CD14-positive monocyte (primary cell): ENCODE data around the gene BBS10. TPM values are rescaled to one million over a fixed set of nuclear protein-coding genes. Genes with fewer than 3 reads are reported as not detected.
"Not testable (repeated sequence)": the region's sequence is repeated elsewhere in the genome, so short reads cannot be mapped to it uniquely, and the experiment has no call there.

Experiments used
- DNase-seq, 3 donors: peaks; one replicate each; pipeline ENCODE4 v3.0.0-alpha.2; 2011 to 2022
- H2AFZ ChIP-seq: 2 replicates; pipeline ENCODE4 v1.6.0; 2012; ENCODE audit warnings: mild to moderate bottlenecking, low read depth, low read length, inconsistent platforms; ENCODE audit not compliant: insufficient read depth, poor library complexity, severe bottlenecking
- H3K27ac ChIP-seq, 2 donors: 1 replicate in 1 of 2; 2 replicates in 1 of 2; pipeline ENCODE4 v1.5.1; 2012 to 2013; ENCODE audit warnings: low read length in 2 of 2, control low read depth in 1 of 2, inconsistent platforms in 1 of 2, low read depth in 1 of 2, mild to moderate bottlenecking in 1 of 2
- H3K27me3 ChIP-seq, 2 donors: one replicate each; pipeline versions ENCODE4 v1.6.0 to v1.6.1; 2011 to 2013; ENCODE audit warnings: low read length in 2 of 2; ENCODE audit not compliant: control insufficient read depth in 2 of 2, insufficient read depth in 2 of 2
- H3K36me3 ChIP-seq, 2 donors: replicated peaks in 1 of 2; 1 replicate in 1 of 2; 2 replicates in 1 of 2; pipeline versions ENCODE4 v1.5.1 to v1.6.1; 2012 to 2013; ENCODE audit warnings: low read length in 2 of 2, control low read depth in 1 of 2, inconsistent platforms in 1 of 2, mild to moderate bottlenecking in 1 of 2; ENCODE audit not compliant: insufficient read depth in 2 of 2, control insufficient read depth in 1 of 2
- H3K4me1 ChIP-seq, 2 donors: 1 replicate in 1 of 2; 2 replicates in 1 of 2; pipeline versions ENCODE4 v1.5.1 to v1.6.1; 2012 to 2013; ENCODE audit warnings: low read length in 2 of 2, control low read depth in 1 of 2, inconsistent platforms in 1 of 2, mild to moderate bottlenecking in 1 of 2, moderate library complexity in 1 of 2; ENCODE audit not compliant: insufficient read depth in 2 of 2, control insufficient read depth in 1 of 2
- H3K4me2 ChIP-seq: replicated peaks from 2 replicates; pipeline ENCODE3; 2012; ENCODE audit warnings: low read length, moderate library complexity, mild to moderate bottlenecking; ENCODE audit not compliant: poor library complexity, severe bottlenecking; ENCODE audit errors: extremely low read depth
- H3K4me3 ChIP-seq, 3 experiments: fragments of 200-600 bp in 1 of 3; sonication (generic) in 1 of 3; replicated peaks in 1 of 3; 1 replicate in 2 of 3; 2 replicates in 1 of 3; pipeline ENCODE4 v1.5.1; 2011 to 2013; ENCODE audit warnings: low read length in 3 of 3, mild to moderate bottlenecking in 3 of 3, control low read depth in 2 of 3, low read depth in 2 of 3, inconsistent platforms in 1 of 3, moderate library complexity in 1 of 3
- H3K79me2 ChIP-seq: 2 replicates; pipeline ENCODE4 v1.6.0; 2012; ENCODE audit warnings: mild to moderate bottlenecking, control low read depth, inconsistent platforms, low read length, moderate library complexity; ENCODE audit not compliant: insufficient read depth
- H3K9ac ChIP-seq: 2 replicates; pipeline ENCODE4 v1.6.0; 2017; ENCODE audit warnings: low read length, mild to moderate bottlenecking; ENCODE audit not compliant: insufficient read depth, poor library complexity, severe bottlenecking
- H3K9me3 ChIP-seq, 2 donors: replicated peaks in 1 of 2; 1 replicate in 1 of 2; 2 replicates in 1 of 2; pipeline versions ENCODE4 v1.5.1 to v1.6.1; 2012 to 2013; ENCODE audit warnings: low read length in 2 of 2, control low read depth in 1 of 2; ENCODE audit not compliant: control insufficient read depth in 1 of 2, insufficient read depth in 1 of 2
- H4K20me1 ChIP-seq: 2 replicates; pipeline ENCODE4 v1.6.0; 2012; ENCODE audit warnings: mild to moderate bottlenecking, low read length, control low read depth, moderate library complexity; ENCODE audit not compliant: insufficient read depth
- H3K27ac Mint-ChIP-seq, 7 donors: one replicate each; pipeline ENCODE4 v1.8.0; 2020; ENCODE audit warnings: mild to moderate bottlenecking in 7 of 7, mixed read lengths in 7 of 7, moderate library complexity in 6 of 7, inconsistent platforms in 2 of 7
- H3K27me3 Mint-ChIP-seq, 3 donors: one replicate each; pipeline ENCODE4 v1.8.0; 2021 to 2022; ENCODE audit warnings: low read depth in 3 of 3, mild to moderate bottlenecking in 3 of 3, mixed read lengths in 3 of 3, moderate library complexity in 3 of 3, inconsistent platforms in 1 of 3
- H3K36me3 Mint-ChIP-seq, 2 donors: one replicate each; pipeline ENCODE4 v1.8.0; 2020; ENCODE audit warnings: mixed read lengths in 2 of 2, inconsistent platforms in 1 of 2, mild to moderate bottlenecking in 1 of 2
- H3K4me1 Mint-ChIP-seq: one replicate; pipeline ENCODE4 v1.8.0; 2020; ENCODE audit warnings: mild to moderate bottlenecking, mixed read lengths
- H3K4me3 Mint-ChIP-seq, 2 donors: one replicate each; pipeline ENCODE4 v1.8.0; 2020; ENCODE audit warnings: mild to moderate bottlenecking in 2 of 2, mixed read lengths in 2 of 2, moderate library complexity in 1 of 2
- H3K9me3 Mint-ChIP-seq, 7 donors: one replicate each; pipeline ENCODE4 v1.8.0; 2020 to 2022; ENCODE audit warnings: mixed read lengths in 7 of 7, mild to moderate bottlenecking in 6 of 7, moderate library complexity in 6 of 7, inconsistent platforms in 2 of 7
- CTCF ChIP-seq: fragments of 200-600 bp; IDR thresholded peaks from one replicate; pipeline ENCODE4 v1.8.0; 2022; ENCODE audit warnings: antibody characterized with exemption, mild to moderate bottlenecking
- WGBS: methylation state at CpG from one replicate; pipeline ENCODE4 v1.1.5; 2013; ENCODE audit warnings: missing lambda C conversion rate; ENCODE audit not compliant: insufficient coverage; 5-methylcytosine and 5-hydroxymethylcytosine counted together
- intact Hi-C, 2 donors: fragments of 100-400 bp; cut with micrococcal nuclease; formaldehyde crosslinking; loops; one replicate each; pipeline versions ENCODE4 v1.15.0 to v1.15.1; 2023
- polyA plus RNA-seq, 3 donors: library from polyadenylated mRNA; depleted of rRNA in 1 of 3; unstranded in 2 of 3; stranded (reverse) in 1 of 3; fragments of 300-500 nt in 2 of 3; fragments of >200 nt in 1 of 3; fragmentation: Illumina TruSeq in 2 of 3; gene quantifications; 1 replicate in 2 of 3; 2 replicates in 1 of 3; pipeline ENCODE4 v1.2.3, GENCODE V29; 2012 to 2021

BBS10 gene
- polyA plus RNA-seq, 3 donors = 1.4 to 2.6 (median 1.8) TPM

DNA sequence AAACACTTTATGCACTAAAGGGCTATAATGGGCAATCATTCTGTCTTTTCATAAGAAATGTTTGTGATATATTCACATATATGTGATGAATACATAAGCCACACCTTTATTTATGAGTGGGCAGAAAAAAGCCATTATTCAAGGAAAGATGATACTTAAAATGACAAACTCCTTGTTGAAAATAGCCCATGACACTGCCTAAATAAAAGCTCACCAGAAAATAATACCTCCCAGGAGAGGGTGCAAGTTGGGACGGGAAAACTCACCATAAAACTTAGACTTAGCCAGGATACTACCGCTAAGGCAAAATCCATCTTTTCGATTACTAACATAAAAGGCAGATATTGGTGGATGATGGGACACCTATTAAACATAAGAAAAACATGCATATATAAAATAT lies 35.8 kb upstream of the BBS10 start:
- H2AFZ ChIP-seq = no peak overlapping the region
- no peak for TF ChIP-seq CTCF
- H3K27ac ChIP-seq = no peak overlapping the region
- no peak overlapping the region for H3K4me3 ChIP-seq
- intact Hi-C loops = no loop called here
- no CpG with 5 or more reads among the region's 3 CpGs for WGBS
- H3K79me2 ChIP-seq = no peaks in the 10 kb centered on the region
- Mint-ChIP-seq H3K4me3 (no peak overlapping the region), H3K36me3 (peaks cover 61 to 80% of the 10 kb centered on the region in 2 donors), H3K4me1 (peaks cover 3% of the 10 kb centered on the region), H3K27ac (no peak overlapping the region), H3K27me3 (no peaks in the 10 kb centered on the region), H3K9me3 (no peaks in the 10 kb centered on the region)
- H4K20me1 ChIP-seq = no peaks in the 10 kb centered on the region
- no peak overlapping the region for H3K9ac ChIP-seq
- no peaks in the 10 kb centered on the region for H3K27me3 ChIP-seq
- DNase-seq = no peak
- no peaks in the 10 kb centered on the region for H3K9me3 ChIP-seq
- H3K4me1 ChIP-seq = no peaks in the 10 kb centered on the region
- H3K4me2 ChIP-seq = no peak overlapping the region
- H3K36me3 ChIP-seq = peaks cover 54 to 80% of the 10 kb centered on the region in 2 donors

DNA sequence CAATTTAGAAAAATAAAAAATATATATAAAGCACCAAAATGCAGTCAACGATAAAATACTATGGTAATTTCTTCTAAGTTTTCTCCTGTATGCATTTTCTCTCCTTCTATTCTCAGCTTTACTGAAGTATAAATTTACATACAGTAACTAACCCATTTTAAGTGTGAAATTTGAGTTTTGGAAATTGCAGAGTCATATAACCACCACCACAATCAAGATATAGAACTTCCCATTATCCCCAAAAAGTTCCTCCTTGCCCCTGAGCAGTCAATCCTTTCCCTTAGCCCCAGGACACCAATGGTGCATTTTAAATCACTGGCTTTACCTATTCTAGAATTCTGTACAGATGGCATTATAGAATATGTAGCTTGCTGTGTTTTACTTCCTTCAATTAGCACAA lies 31.0 kb upstream of the BBS10 start:
- no peak overlapping the region for H3K4me2 ChIP-seq
- intact Hi-C loops = no loop called here
- peak overlapping the region in 1 of 2 donors; percentile 15 for H3K27ac ChIP-seq
- H3K27me3 ChIP-seq = no peaks in the 10 kb centered on the region
- Mint-ChIP-seq H3K9me3 (no peaks in the 10 kb centered on the region), H3K36me3 (peaks cover 65 to 83% of the 10 kb centered on the region in 2 donors), H3K27me3 (no peaks in the 10 kb centered on the region), H3K4me1 (peaks cover 3% of the 10 kb centered on the region), H3K27ac (no peak overlapping the region), H3K4me3 (no peak overlapping the region)
- H3K4me1 ChIP-seq = no peaks in the 10 kb centered on the region
- peaks cover 54 to 80% of the 10 kb centered on the region in 2 donors for H3K36me3 ChIP-seq
- DNase-seq = no peak
- H2AFZ ChIP-seq = no peak overlapping the region
- no peaks in the 10 kb centered on the region for H3K9me3 ChIP-seq
- TF ChIP-seq CTCF = no peak
- no peak overlapping the region for H3K9ac ChIP-seq
- H3K4me3 ChIP-seq = no peak overlapping the region
- H3K79me2 ChIP-seq = no peaks in the 10 kb centered on the region
- whole genome bisulfite sequencing = no CpG with 5 or more reads among the region's 1 CpG
- no peaks in the 10 kb centered on the region for H4K20me1 ChIP-seq

GRCh38 chr12:76376876-76377275 lies 28.7 kb upstream of the BBS10 start:
- H3K9me3 ChIP-seq, H3K9ac ChIP-seq, H3K79me2 ChIP-seq, H4K20me1 ChIP-seq, H3K4me3 Mint-ChIP-seq, H3K9me3 Mint-ChIP-seq, H3K4me1 Mint-ChIP-seq, H3K27me3 ChIP-seq, H3K4me2 ChIP-seq, H3K4me3 ChIP-seq, intact Hi-C loops, DNase-seq, H3K4me1 ChIP-seq, H2AFZ ChIP-seq, H3K27ac ChIP-seq, H3K27ac Mint-ChIP-seq, H3K27me3 Mint-ChIP-seq: not testable (repeated sequence)
- peaks cover 60 to 80% of the 10 kb centered on the region in 2 donors for H3K36me3 ChIP-seq
- H3K36me3 Mint-ChIP-seq = peaks cover 62 to 78% of the 10 kb centered on the region in 2 donors
- WGBS = no CpG with 5 or more reads among the region's 1 CpG
